Loucy (cell line): Measurements from ENCODE around the gene B4GALT1.

Experiments used
- EZH2phosphoT487 ChIP-seq: fragments of 200-600 bp; IDR thresholded peaks from 2 replicates; pipeline ENCODE4 v1.6.1; 2018; ENCODE audit warnings: antibody characterized with exemption, mild to moderate bottlenecking, moderate library complexity, borderline replicate concordance
- TF ChIP-seq, protein P1 (sequence below): fragments of 200-600 bp; sonication (generic); conservative IDR thresholded peaks from 2 replicates; pipeline ENCODE4 v1.5.1; 2014; ENCODE audit warnings: mild to moderate bottlenecking, antibody characterized with exemption, low read length

DNA sequence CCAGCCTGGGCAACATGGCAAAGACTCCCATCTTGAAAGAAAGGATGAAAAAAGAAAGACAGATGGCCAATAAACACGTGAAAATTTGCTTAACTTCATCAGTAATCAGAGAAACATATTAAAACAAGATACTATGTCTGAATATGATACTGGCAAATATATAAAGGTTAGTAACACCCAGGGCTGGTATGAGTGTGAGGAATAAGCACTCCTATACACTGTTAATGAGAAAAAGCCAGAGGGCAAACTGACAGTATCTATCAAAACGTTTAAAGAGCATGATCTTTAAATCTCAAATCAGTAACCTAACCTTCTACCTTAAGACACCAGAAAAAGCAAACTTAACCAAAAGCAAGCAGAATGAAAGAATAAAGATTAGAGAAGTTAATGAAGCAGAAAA is 14.1 kb downstream of the B4GALT1 start:
- TF ChIP-seq, protein P1, sequence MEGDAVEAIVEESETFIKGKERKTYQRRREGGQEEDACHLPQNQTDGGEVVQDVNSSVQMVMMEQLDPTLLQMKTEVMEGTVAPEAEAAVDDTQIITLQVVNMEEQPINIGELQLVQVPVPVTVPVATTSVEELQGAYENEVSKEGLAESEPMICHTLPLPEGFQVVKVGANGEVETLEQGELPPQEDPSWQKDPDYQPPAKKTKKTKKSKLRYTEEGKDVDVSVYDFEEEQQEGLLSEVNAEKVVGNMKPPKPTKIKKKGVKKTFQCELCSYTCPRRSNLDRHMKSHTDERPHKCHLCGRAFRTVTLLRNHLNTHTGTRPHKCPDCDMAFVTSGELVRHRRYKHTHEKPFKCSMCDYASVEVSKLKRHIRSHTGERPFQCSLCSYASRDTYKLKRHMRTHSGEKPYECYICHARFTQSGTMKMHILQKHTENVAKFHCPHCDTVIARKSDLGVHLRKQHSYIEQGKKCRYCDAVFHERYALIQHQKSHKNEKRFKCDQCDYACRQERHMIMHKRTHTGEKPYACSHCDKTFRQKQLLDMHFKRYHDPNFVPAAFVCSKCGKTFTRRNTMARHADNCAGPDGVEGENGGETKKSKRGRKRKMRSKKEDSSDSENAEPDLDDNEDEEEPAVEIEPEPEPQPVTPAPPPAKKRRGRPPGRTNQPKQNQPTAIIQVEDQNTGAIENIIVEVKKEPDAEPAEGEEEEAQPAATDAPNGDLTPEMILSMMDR: no peak
- no peak for TF ChIP-seq EZH2phosphoT487
